GM12801 (cell line): ENCODE results near the gene MAPKAPK3.

ENCODE experiments used
- CTCF ChIP-seq: IDR thresholded peaks from one replicate; pipeline ENCODE4 v1.5.1; 2011; ENCODE audit warnings: control low read depth; ENCODE audit not compliant: insufficient read length; ENCODE audit errors: extremely low read depth

Gene MAPKAPK3

DNA sequence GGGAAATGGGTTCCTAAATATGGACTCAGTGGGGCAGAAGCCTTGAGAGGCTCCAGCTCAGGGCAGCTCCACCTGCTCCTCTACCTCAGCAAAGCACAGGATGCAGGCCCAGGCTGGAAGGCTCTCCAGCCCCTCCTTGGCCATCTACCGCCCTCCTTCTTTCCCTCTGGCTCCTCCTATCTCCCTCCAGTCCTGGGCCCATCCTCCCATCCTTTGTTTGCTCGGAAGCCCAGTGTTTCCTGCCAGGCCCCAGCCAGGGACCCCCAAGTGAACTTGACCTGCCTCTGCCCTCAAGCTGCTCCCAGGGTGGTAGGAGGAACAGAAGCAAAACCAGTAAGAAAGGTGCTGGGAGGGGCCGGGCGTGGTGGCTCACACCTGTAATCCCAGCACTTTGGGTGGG, 20.1 kb downstream of the MAPKAPK3 start:
- no peak for TF ChIP-seq CTCF

DNA sequence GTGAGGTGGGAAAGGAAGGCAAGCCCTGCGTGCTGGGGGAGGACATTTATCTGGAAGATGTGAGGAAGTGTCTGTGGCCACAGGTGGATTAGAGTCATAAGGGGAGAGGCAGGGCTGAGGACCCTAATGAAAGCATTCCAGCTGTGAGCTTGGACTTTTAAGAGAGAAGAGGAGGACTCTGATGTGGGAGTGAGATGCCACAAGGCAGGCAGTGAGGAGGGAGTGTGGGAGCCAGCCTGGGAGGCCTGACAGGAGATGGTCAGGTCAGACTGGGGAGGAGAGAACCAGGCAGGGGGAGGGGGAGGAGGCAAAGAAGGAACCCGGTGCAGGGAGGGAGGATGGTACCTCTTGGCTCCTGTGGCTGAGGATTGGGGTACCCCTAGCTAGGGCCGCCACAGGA, 21.0 kb downstream of the MAPKAPK3 start:
- no peak for TF ChIP-seq CTCF

- TF ChIP-seq CTCF, result no peak
Measured at GRCh38 chr3:50639055-50639494, 22.1 kb downstream of the MAPKAPK3 start.

- no peak for TF ChIP-seq CTCF
Measured at GRCh38 chr3:50642382-50642781, 25.4 kb downstream of the MAPKAPK3 start.

- no peak for TF ChIP-seq CTCF
Measured at GRCh38 chr3:50644561-50644960, 27.6 kb downstream of the MAPKAPK3 start.

- no peak for TF ChIP-seq CTCF
Measured at GRCh38 chr3:50645378-50645777, 28.4 kb downstream of the MAPKAPK3 start.

DNA sequence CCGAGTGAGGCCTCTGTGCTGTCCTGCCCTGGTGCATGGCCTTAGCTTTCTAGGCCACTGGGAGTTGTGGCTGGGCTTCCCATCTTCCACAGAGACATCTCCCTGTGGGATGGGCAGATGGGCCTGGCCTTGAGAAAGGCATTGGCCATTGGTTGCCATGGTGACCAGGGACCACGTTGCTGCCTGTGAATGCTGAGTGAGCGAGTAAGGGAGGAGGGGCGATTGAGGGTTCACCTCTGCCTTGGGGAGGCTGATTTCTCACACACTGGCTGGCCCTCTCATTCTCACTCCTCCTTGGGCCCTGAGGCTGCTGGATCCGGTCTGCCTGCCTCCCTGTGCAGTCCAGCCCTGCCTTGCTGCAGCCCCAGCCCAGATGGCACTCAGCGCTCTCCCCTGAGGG, 31.4 kb downstream of the MAPKAPK3 start:
- no peak for TF ChIP-seq CTCF

GRCh38 chr3:50648944-50649343, 32.0 kb downstream of the MAPKAPK3 start:
- no peak for TF ChIP-seq CTCF
